Fibroblast of the aortic adventitia (primary cell): ENCODE measurements around the gene DHPS. TPM values are rescaled to one million over a fixed set of nuclear protein-coding genes. Genes with fewer than 3 reads are reported as not detected.
A peak's percentile ranks its signal among the peaks of the same experiment; 100 is the strongest.
"Not testable (repeated sequence)": the region's sequence is repeated elsewhere in the genome, so short reads cannot be mapped to it uniquely, and the experiment has no call there.

ENCODE experiments used
- DNase-seq: peaks from one replicate; pipeline ENCODE4 v3.0.0-alpha.2; 2010; ENCODE audit warnings: low read depth
- H3K4me3 ChIP-seq: 2 replicates; pipeline ENCODE4 v1.5.1; 2011; ENCODE audit warnings: low read depth, mild to moderate bottlenecking, control low read depth, low read length, moderate library complexity
- total RNA-seq: library from RNA; depleted of rRNA; stranded (reverse); fragments of >200 nt; gene quantifications from 2 replicates; pipeline ENCODE4 v1.2.3, GENCODE V29; 2012; ENCODE audit warnings: low replicate concordance
- TF ChIP-seq, protein P1 (sequence below): IDR thresholded peaks from 2 replicates; pipeline ENCODE4 v1.5.1; 2011; ENCODE audit warnings: mild to moderate bottlenecking, low read length, control low read depth, inconsistent platforms; ENCODE audit not compliant: insufficient read depth

DHPS gene
- total RNA-seq, 1 donor = 46.2 TPM

DNA sequence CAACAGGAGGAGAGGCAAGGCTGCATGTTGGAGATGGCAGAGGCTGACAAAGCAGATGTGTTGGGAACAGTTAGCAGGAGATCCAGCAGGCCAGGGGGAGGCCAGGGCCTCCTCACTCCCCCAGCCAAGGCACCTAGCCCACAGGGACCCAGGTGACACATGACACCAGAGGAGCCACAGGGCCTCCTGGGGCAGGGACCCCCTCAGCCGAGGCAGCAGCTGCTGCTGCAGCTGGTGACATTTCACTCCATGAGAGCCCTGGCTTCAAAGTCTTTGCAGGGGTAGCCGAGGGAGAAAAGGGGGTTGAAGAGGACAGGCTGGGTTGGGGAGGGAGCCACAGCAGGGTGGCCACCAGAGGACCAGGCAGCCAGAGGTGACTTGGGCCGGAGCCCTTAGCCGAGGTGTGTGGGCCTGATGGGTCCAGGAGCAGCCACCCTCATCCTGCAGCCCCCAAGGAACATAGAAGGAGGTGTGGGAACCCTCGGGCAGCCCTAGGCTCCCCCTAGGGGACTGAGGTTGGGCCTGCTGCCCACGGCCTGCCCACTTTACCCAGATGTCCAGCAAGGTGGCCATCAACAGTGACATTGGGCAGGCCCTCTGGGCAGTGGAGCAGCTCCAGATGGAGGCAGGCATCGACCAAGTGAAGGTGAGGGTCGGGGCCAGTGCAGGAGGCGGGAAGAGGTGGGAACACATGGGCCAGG, 6.0 kb upstream of the DHPS start, which contains the start of gene GNG14:
Gene GNG14 (plus strand): TSS at position 503 of the 701 bp plus-strand sequence. CDS start 51 bp downstream, at position 554.
- TF ChIP-seq, protein P1, sequence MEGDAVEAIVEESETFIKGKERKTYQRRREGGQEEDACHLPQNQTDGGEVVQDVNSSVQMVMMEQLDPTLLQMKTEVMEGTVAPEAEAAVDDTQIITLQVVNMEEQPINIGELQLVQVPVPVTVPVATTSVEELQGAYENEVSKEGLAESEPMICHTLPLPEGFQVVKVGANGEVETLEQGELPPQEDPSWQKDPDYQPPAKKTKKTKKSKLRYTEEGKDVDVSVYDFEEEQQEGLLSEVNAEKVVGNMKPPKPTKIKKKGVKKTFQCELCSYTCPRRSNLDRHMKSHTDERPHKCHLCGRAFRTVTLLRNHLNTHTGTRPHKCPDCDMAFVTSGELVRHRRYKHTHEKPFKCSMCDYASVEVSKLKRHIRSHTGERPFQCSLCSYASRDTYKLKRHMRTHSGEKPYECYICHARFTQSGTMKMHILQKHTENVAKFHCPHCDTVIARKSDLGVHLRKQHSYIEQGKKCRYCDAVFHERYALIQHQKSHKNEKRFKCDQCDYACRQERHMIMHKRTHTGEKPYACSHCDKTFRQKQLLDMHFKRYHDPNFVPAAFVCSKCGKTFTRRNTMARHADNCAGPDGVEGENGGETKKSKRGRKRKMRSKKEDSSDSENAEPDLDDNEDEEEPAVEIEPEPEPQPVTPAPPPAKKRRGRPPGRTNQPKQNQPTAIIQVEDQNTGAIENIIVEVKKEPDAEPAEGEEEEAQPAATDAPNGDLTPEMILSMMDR = no peak
- no peak for DNase-seq
- H3K4me3 ChIP-seq = no peak within 1 kb of the TSS

DNA sequence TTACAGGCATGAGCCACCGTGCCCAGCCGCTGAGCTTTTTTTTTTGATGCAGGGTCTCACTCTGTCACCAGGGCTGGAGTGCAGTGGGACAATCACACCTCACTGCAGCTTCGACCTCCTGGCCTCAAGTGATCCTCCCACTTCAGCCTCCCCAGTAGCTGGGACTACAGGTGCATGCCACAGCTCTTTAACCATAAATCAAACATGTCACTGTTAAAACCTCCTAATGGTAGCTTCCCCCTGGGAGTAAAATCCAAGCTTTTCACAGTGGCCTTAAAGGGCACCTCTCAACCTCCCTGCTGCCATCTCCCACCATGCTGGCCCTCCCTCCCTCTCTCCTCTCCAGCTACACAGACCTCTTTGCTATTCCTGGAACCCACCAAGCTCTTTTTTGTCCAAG, 4.2 kb upstream of the DHPS start:
- no peak overlapping the region for H3K4me3 ChIP-seq
- DNase-seq = no peak
- TF ChIP-seq, protein P1 = no peak

DNA sequence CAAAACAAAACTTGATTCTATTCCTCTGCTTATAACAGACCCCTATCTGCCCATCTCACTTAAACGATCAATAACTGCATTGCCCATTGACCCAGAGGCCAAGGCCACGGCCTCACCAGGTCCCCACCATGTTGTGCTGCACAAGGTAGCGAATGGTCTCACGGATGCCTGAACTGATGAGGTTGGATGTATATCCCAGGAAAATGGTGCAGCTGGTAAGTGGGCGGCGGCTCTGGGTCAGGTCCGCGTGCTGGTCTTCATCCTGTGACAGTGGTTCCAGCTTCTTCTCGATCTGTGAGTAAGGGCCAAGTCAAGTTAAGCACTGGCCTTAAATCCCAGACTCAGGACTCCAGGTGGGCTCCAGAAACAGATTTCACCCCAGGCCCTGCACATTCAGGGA, 1.6 kb downstream of the DHPS start:
- TF ChIP-seq, protein P1 = no peak
- no peak overlapping the region for H3K4me3 ChIP-seq

DNA sequence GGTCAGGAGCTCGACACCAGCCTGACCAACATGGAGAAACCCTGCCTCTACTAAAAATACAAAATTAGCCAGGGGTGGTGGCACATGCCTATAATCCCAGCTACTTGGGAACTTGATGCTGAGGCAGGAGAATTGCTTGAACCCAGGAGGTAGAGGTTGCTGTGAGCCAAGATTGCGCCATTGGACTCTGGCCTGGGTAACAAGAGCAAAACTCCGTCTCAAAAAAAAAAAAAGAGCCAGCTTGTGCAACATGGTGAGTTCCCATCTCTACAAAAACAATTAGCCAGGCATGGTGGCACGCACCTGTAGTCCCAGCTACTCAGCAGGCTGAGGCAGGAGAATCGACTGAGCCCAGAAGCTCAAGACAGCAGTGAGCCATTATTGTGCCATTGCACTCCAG, 3.6 kb downstream of the DHPS start:
- not testable (repeated sequence) for DNase-seq, H3K4me3 ChIP-seq

More for the DNA sequence above, 1.6 kb downstream of the DHPS start:
- no peak for DNase-seq

DNA sequence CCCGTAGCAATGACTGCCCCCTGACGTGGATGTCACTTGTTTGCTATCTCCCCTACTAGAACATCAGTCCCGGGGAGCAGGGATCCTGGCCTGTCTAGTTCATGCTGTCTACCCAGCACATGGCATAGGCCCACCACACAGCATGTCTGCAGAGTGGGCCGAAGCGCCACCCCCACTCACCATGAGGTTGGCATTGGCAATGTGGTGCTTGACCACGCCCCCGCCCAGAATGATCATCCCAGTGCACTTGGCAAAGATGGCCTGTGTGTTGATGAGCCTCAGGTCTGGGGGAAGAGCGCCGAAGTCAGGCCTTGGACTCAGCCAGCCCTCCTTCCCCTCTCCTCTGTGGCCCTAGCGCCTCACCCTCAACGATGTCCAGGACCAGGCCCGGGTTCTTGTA, 4.8 kb downstream of the DHPS start:
- no peak for DNase-seq
- TF ChIP-seq, protein P1 = no peak
- H3K4me3 ChIP-seq = no peak overlapping the region

DNA sequence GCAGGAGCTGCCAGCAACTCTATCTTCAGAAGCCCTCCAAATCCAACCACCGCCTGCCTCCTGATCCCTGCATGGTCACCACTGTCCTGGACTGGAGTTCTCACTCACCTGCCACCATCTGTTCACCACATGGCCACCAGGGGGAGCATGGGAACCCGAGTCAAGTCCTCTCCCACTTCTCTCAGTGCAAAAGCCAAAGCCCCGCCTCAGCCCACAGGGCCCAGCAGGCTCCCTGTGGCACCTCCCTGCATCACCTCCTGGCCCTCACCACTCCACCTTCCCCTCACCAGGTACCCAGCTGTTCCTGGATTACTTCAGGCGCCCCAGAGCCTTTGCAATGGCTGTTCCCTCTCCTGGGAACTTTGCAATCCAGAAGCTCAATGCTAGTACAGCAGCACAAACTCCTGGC, 5.3 kb downstream of the DHPS start:
- peak; percentile 71 for DNase-seq
- TF ChIP-seq, protein P1 = peak; percentile 93
- H3K4me3 ChIP-seq = no peak overlapping the region

DNA sequence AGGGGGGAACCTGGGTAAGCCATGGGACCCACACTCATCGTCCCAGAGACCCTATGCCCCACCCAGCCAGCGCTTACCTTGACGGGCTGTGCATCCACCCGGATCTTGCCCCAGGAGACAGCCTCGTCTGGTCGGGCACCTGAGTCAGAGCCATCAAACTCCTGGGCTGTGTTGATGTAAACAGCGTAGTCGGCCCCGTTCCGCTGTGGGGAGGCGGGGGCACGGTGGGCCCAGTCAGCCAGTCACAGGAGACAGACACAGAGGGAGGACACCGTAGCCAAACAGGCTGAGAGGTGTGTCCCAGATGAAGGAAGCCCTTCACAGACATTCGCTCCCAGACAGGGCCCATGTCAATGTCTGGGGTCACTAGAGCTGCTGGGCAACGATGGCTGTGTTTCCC, 5.7 kb downstream of the DHPS start:
- DNase-seq = no peak
- TF ChIP-seq, protein P1 = no peak
- no peak overlapping the region for H3K4me3 ChIP-seq
